Nephron progenitor cell (in vitro differentiated cells): Measurements from ENCODE around the gene LCN6.
"Not testable (repeated sequence)": the region's sequence is repeated elsewhere in the genome, so short reads cannot be mapped to it uniquely, and the experiment has no call there.

Experiments
- DNase-seq: peaks from one replicate; pipeline ENCODE4 v3.0.0; 2021
- H3K27ac Mint-ChIP-seq: 2 replicates; pipeline ENCODE4 v1.8.0; 2021; ENCODE audit warnings: mild to moderate bottlenecking, moderate library complexity, mixed read lengths
- H3K27me3 Mint-ChIP-seq: 2 replicates; pipeline ENCODE4 v1.8.0; 2021; ENCODE audit warnings: mild to moderate bottlenecking, low read depth, mixed read lengths; ENCODE audit not compliant: poor library complexity
- H3K36me3 Mint-ChIP-seq: 2 replicates; pipeline ENCODE4 v1.8.0; 2021; ENCODE audit warnings: low read depth, mixed read lengths
- H3K4me1 Mint-ChIP-seq: 2 replicates; pipeline ENCODE4 v1.8.0; 2021; ENCODE audit warnings: mixed read lengths
- H3K4me3 Mint-ChIP-seq: 2 replicates; pipeline ENCODE4 v1.8.0; 2021; ENCODE audit warnings: mild to moderate bottlenecking, moderate library complexity, mixed read lengths
- H3K9me3 Mint-ChIP-seq: 2 replicates; pipeline ENCODE4 v1.8.0; 2021; ENCODE audit warnings: mild to moderate bottlenecking, moderate library complexity, mixed read lengths
- TF ChIP-seq, protein P1 (sequence below): fragments of 200-600 bp; sonication (generic); IDR thresholded peaks from 2 replicates; pipeline ENCODE4 v1.5.0; 2021; ENCODE audit warnings: antibody characterized with exemption

LCN6 gene

DNA sequence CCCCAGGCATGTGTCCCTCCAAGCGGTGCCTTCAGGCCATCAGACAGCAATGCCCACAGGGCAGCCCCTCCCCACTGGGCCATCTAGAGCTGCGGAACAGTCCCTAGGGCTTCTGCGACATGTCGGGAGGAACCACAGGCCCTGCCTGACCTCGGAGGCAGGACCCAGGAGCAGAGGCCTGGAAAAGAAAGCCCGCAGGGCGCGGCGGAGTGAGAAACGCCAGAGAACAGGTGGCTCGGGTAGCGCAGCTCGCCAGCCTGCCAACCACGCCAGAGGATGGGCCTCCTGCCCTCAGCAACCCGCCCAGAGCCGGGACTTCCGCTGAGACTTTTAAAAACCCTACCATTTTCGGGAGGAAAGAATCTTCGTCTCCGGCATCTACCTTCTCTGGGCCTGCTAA lies 9.0 kb upstream of the LCN6 start:
- Mint-ChIP-seq H3K36me3 (peaks cover 5% of the 10 kb centered on the region), H3K9me3 (peaks cover 20% of the 10 kb centered on the region), H3K27ac (no peak overlapping the region), H3K4me3 (no peak overlapping the region), H3K27me3 (peaks cover 8% of the 10 kb centered on the region), H3K4me1 (peaks cover 19% of the 10 kb centered on the region)
- no peak for DNase-seq
- TF ChIP-seq, protein P1, sequence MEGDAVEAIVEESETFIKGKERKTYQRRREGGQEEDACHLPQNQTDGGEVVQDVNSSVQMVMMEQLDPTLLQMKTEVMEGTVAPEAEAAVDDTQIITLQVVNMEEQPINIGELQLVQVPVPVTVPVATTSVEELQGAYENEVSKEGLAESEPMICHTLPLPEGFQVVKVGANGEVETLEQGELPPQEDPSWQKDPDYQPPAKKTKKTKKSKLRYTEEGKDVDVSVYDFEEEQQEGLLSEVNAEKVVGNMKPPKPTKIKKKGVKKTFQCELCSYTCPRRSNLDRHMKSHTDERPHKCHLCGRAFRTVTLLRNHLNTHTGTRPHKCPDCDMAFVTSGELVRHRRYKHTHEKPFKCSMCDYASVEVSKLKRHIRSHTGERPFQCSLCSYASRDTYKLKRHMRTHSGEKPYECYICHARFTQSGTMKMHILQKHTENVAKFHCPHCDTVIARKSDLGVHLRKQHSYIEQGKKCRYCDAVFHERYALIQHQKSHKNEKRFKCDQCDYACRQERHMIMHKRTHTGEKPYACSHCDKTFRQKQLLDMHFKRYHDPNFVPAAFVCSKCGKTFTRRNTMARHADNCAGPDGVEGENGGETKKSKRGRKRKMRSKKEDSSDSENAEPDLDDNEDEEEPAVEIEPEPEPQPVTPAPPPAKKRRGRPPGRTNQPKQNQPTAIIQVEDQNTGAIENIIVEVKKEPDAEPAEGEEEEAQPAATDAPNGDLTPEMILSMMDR: no peak

DNA sequence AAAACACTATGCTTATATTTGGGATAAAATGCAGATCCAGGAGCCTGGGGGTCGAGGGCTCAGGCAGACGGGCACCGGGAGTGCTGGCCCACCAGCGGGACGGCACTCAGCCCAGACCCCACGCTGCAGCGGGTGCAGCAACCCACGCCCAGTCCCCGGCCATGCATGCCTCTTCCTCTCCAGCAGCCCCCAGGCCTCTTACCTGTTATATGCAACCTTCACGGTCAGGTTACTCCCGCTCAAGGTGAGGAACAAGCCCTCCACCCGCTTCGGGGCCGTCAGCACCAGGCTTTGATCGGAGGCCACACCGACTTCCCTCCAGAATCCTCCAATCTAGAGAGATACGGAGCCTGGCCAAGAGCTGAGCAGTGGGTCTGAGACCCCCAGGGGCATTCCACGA lies 8.5 kb upstream of the LCN6 start:
- Mint-ChIP-seq H3K36me3 (peaks cover 7% of the 10 kb centered on the region), H3K4me1 (peaks cover 19% of the 10 kb centered on the region), H3K4me3 (no peak overlapping the region), H3K9me3 (peaks cover 25% of the 10 kb centered on the region), H3K27ac (no peak overlapping the region), H3K27me3 (peaks cover 12% of the 10 kb centered on the region)
- DNase-seq: no peak
- TF ChIP-seq, protein P1: no peak

DNA sequence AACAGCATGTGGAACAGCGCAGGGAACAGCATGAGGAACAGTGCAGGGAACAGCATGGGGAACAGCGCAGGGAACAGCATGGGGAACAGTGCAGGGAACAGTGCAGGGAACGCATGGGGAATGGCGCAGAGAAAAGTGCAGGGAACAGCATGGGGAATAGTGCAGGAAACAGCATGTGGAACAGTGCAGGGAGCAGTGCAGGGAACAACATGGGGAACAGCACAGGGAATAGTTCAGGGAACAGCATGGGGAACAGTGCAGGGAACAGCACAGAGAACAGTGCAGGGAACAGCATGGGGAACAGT lies 7.8 kb upstream of the LCN6 start:
- H3K36me3 Mint-ChIP-seq: peaks cover 7% of the 10 kb centered on the region
- DNase-seq: no peak
- H3K27me3 Mint-ChIP-seq: peaks cover 17% of the 10 kb centered on the region
- no peak overlapping the region for H3K27ac Mint-ChIP-seq
- TF ChIP-seq, protein P1: no peak
- H3K4me3 Mint-ChIP-seq: no peak overlapping the region
- peaks cover 15% of the 10 kb centered on the region for H3K4me1 Mint-ChIP-seq
- H3K9me3 Mint-ChIP-seq: peaks cover 32% of the 10 kb centered on the region

DNA sequence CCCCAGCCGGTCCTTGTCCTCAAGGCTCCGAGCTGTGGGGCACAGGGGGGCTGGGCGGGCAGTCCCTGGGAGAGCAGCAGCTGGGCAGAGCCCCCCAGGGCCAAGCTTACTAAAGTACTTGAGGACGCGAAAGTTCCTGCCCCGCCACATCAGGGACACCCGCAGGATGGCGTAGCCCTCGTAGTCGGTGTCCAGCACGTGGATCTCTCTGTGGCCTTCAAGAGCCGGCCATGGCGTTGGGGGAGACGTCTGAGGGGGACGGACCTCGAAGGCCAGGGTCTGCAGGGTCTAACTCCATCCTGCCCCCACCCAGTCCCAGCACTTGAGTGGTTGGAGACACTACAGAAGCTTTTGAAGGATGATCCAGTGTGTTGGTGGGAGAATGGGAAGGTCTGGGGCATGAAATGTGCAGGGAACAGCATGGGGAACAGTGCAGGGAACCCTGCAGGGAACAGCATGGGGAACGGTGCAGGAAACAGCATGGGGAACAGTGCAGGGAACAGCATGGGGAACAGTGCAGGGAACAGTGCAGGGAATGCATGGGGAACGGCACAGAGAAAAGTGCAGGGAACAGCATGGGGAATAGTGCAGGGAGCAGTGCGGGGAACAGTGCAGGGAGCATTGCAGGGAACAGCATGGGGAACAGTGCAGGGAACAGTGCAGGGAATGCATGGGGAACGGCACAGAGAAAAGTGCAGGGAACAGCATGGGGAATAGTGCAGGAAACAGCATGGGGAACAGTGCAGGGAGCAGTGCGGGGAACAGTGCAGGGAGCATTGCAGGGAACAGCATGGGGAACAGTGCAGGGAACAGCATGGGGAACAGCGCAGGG lies 7.2 kb upstream of the LCN6 start:
- not testable (repeated sequence) for H3K4me3 Mint-ChIP-seq, H3K36me3 Mint-ChIP-seq, DNase-seq, H3K4me1 Mint-ChIP-seq, H3K27ac Mint-ChIP-seq
- H3K9me3 Mint-ChIP-seq: peaks cover 38% of the 10 kb centered on the region
- H3K27me3 Mint-ChIP-seq: peaks cover 22% of the 10 kb centered on the region

DNA sequence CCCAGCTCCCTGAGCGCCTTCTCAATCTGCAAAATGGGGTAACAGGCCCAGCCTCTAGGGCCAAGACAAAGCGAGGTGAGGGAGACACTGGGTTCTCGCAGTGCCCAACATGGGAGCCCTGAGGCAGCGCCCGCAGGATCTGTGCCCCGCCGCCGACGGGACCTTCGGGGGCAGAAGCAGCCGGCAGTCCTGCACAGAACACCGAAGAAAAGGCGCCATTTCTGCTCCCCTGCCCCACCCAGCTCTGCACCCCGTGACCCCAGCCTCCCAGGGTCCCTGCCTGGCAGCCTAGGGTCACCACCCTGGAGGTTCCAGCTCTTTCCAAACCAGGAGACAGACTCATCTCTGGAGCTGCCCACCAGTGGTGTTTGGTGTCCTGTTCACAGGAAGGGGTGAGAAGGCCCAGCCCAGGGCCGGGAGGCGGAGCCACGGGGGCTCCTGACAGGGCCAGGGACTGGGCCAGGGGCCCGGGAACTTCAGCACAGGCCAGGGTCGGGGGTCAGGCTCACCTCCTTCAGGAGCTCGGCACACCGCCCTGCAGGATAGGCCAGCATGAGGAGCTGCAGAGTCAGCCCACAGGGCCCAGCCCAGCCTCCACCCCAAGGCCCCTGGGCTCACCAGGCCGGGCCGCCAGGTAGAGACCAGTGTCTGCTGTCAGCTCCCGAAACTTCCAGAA lies 6.4 kb upstream of the LCN6 start:
- no peak overlapping the region for H3K4me3 Mint-ChIP-seq
- peaks cover 3% of the 10 kb centered on the region for H3K4me1 Mint-ChIP-seq
- peaks cover 7% of the 10 kb centered on the region for H3K36me3 Mint-ChIP-seq
- peaks cover 28% of the 10 kb centered on the region for H3K27me3 Mint-ChIP-seq
- TF ChIP-seq, protein P1: no peak
- no peak overlapping the region for H3K27ac Mint-ChIP-seq
- DNase-seq: peak; percentile 54
- H3K9me3 Mint-ChIP-seq: peaks cover 39% of the 10 kb centered on the region

DNA sequence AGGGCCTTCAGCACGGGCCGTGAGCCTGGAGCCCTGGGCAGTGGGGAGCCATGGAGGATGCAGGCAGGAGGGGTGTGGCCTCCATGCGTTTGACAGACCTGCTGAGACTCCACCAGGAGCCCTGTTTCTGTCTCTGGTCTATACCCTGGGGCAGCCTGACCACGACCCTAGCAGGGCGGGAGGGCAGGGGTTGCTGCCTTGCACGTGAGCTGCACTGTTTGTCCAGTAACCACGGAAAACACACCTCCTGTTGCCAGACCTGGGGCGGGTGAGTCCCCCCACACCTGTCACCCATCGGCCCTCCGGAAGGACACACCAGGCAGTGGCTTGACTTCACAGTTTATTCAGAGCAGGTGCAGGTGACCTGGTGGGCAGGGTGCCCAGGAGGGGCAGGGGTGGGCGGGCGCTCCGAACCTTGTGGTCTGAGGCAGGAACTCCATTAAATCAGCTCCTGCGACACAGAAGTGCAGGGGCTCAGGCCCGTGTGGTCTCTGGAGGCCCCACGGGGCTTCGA lies 5.8 kb upstream of the LCN6 start:
- Mint-ChIP-seq H3K27me3 (peaks cover 28% of the 10 kb centered on the region), H3K36me3 (peaks cover 7% of the 10 kb centered on the region), H3K9me3 (peaks cover 39% of the 10 kb centered on the region), H3K27ac (no peak overlapping the region), H3K4me1 (no peaks in the 10 kb centered on the region), H3K4me3 (no peak overlapping the region)
- DNase-seq: no peak
- TF ChIP-seq, protein P1: no peak
